Tibial nerve (tissue), 3 donors: ENCODE results near the gene CIDEA.
"Not testable (repeated sequence)": the region's sequence is repeated elsewhere in the genome, so short reads cannot be mapped to it uniquely, and the experiment has no call there.

ENCODE experiments used
- CTCF ChIP-seq, 5 experiments: fragments of 200-600 bp in 3 of 5; fragments of 450-650 bp in 2 of 5; sonication (generic) in 3 of 5; IDR thresholded peaks; one replicate each; pipeline ENCODE4 v1.5.1; 2016 to 2019; ENCODE audit warnings: antibody characterized with exemption in 5 of 5, mild to moderate bottlenecking in 3 of 5, moderate library complexity in 2 of 5
- POLR2A ChIP-seq, 2 donors: fragments of 450-650 bp; IDR thresholded peaks; one replicate each; pipeline ENCODE4 v1.6.1; 2017; ENCODE audit warnings: antibody characterized with exemption in 2 of 2, mild to moderate bottlenecking in 2 of 2, moderate library complexity in 2 of 2

GRCh38 chr18:12216471-12216870 lies 37.7 kb upstream of the CIDEA start:
- TF ChIP-seq CTCF, POLR2A (IDR thresholded peaks at IDR 0.05): not testable (repeated sequence)
